Retina (tissue), 1 donor: ENCODE measurements around the gene MSH3.
A peak's percentile ranks its signal among the peaks of the same experiment; 100 is the strongest.

Source experiments
- DNase-seq: peaks from one replicate; pipeline ENCODE4 v3.0.0-alpha.2; 2016

The MSH3 gene

DNA sequence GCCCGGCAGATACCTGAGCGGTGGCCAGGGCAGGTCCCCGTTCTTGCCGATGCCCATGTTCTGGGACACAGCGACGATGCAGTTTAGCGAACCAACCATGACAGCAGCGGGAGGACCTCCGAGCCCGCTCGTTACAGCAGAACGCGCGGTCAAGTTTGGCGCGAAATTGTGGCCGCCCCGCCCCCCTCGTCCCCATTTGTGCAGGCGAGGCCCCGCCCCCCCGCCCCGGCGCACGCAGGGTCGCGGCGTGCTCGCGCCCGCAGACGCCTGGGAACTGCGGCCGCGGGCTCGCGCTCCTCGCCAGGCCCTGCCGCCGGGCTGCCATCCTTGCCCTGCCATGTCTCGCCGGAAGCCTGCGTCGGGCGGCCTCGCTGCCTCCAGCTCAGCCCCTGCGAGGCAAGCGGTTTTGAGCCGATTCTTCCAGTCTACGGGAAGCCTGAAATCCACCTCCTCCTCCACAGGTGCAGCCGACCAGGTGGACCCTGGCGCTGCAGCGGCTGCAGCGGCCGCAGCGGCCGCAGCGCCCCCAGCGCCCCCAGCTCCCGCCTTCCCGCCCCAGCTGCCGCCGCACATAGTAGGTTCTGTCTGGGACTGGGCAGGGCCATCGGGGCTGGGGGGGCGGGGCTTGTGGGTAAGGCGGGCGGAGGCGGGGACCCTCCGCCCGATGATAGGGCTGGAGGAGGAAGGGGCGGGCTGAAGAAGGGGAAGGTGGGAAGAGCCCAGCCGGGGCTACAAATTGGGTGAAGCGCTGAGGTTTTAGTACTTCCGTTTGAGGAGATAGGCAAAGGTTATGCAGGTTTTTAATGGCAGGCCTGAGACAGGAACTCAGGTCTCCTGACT lies at the start of gene MSH3, which contains the start of gene DHFR:
Gene MSH3 (plus strand): TSS at position 262 of the 840 bp plus-strand sequence. CDS start 76 bp downstream, at position 338.
Gene DHFR (minus strand): TSS at position 593 of the 840 bp plus-strand sequence. CDS start 494 bp downstream, at position 99.
- peak; percentile 88 for DNase-seq

DNA sequence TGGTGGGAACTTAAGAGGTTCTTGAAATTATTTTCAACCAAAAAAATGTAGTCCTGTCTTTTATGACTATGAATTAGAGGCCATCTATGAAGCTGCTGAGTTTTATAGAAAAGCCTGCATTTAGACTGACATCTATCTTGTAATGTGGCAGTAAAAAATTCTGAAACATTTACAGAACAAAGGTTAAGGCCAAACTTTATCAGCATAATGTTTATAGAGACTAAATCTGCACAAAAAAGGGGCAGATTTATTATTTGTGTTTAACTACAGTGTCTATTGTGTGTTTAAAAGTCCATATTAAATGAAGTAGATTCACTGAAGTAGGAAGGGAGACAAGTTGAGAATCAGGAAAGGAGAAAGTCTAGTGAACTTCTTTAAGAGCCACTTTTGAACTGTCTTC lies 47.1 kb upstream of the MSH3 start:
- no peak for DNase-seq

DNA sequence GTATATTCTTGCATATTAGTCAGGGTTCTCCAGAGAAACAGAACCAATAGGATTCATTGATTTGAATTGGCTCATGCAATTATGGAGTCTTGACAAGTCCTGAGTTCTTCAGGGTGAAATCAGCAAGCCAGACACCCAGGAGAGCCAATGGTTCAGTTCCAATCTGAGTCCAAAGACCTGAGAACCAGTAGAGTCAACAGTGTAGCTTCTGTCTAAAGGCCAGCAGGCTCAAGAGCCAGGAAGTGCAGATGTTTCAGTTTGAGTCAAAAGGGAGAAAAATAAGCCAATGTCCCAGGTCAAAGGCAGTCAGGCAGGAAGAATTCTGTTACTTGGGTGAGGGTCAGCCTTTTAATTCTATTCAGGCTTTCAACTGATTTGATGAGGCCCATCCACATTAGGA lies 46.6 kb upstream of the MSH3 start:
- DNase-seq: no peak

DNA sequence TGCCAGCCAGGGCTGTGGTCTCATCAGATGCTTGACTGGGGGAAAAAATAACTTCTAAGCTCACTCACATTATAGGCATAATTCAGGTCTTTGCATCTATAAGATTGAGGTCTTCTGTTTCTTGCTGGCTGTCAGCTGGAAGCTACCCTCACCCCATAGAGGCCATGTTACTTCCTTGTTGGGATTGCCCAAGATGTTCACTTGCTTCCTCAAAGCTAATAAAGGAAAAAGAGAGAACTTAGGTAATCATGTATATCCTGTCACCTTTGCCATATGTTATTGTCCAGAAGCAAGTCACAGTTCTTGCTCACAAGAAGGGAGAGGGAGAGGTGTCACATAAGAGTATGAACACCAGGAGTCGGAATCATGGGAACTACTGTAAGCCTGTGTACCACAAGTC lies 45.7 kb upstream of the MSH3 start:
- no peak for DNase-seq

DNA sequence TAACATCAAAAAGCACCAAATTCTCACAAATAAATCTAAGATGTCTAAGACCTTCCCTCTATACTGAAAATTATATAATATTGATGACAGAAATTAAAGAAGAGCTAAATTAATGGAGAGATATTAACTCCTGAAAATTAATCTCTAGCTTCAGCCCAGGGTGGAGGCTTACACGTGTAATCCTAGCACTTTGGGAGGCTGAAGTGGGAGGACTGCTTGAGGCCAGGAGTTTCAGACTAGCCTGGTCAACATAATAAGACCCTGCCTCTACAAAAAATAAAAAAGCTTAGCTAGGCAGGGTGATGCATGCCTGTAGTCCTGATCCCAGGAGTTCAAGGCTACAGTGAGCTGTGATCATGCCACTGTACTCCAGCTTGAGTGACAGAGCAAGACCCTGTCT lies 44.8 kb upstream of the MSH3 start:
- no peak for DNase-seq

DNA sequence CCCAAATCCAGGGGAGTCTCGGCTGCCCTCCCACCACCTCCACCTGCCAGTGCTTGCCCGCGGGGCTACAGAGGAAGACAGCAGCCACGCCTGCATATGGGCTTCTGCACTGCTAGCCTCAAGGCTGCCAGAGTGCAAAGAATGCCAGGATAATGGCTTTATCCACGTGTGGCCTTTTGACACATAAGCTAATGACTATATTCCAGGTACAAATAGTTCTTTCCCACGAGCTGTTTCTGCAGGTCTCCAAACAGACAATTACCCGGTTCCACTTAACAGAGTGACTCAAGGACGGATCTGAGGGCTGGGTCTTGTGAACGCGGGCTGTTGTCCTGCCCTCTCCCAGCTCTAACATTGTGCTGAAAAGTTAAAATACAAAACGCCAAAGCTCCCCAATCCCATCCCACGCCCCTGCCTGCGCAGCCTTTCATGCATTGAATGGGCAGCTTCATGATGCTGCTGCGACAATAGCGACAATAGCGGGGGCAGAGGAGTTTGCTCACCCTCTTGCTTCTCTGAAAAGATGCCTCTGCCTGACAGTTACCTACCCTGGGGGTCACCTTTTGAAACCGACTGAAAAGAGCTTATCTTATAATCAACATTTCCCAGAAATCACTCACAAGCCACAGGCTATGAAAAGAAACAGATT lies 39.1 kb upstream of the MSH3 start:
- DNase-seq: peak; percentile 17

DNA sequence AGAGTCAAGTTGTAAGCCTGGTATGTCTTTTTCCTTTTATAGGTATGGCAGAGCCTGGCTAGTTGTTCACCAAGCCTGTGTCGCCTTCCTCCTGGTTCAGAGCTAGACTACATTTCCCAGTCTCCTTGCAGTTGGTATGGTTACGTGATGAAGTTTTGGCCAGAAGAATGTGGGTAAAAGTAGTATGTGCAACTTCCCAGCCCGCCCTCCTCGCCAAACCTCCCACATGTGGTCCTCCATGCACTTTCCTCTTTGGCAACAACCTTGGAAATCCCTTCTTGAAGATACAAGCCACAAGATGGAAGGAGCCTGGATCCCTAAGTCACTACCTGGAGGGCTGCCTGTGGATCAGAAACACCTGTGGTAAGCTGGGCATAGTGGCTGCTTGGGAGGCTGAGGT lies 36.0 kb upstream of the MSH3 start:
- no peak for DNase-seq

DNA sequence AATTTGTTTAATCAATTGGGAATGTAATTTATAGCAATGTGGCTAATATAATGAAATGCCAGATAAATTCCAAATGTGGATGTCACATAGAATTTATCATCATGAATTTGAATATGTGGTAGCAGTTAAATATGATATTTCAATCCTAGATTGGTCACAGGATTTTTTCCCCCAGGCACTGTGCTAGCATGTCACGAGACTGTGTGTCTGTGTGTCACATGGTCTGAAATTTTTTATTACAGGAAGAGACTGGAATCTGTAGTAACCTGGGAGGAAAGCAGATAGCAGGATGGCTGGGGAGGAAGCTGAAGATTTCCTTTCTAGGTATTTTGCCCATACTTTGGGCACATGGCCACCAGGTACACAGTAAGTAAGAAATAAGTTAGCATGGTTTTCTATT lies 35.4 kb upstream of the MSH3 start:
- DNase-seq: no peak

DNA sequence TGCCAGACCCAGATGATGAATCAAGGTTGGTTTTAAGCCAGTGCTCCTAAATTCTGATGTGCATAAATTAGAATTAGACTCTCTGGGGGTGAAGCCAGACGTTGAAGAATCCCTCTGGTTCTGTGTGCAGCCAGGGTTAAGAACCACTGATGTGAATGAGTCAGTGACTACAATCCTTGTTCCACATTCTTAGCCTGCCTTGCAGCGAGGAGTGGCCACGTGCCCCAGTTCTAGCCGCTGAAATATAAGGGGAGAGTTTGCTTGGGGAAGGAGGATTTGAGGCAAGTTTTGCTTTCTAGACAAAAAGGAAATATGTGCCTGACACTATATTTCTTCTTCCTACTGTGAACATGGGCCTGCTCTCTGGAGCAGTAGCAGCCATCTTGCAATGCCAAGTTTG lies 34.2 kb upstream of the MSH3 start:
- DNase-seq: no peak

DNA sequence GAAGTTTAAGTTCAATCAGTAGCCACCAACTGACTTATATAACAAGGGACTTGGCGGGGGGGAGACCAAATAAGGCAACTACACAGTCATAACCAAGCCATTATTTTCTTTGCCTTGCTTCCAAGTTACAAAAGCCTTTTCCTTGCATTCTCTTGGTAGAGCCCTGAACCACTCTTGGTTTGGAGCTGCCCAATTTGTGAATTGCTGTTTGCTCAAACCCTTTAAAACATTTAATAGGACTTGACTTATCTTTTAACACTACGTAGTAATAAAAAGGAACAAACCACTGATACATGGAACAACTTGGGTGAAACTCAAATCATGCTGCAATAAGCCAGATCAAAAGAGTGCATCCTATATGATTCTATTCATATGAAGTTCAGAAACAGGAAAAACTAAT lies 31.7 kb upstream of the MSH3 start:
- DNase-seq: no peak

DNA sequence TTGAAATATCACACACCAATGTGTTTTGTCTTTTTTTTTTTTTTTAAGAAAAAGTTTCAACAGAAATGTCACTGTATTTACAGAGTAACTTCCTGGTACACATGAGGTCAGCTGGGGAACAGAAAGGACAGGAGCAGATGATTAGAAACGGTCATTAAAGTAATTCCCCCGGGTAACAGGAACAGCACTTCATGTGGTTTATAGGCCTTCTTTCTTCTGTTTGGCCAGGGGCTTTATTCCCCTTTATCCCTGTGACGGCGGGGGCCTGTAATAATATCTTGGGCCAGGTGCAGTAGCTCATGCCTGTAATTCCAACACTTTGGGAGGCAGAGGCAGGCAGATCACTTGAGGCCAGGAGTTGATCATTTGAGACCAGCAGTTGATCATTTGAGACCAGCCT lies 30.5 kb upstream of the MSH3 start:
- DNase-seq: no peak

DNA sequence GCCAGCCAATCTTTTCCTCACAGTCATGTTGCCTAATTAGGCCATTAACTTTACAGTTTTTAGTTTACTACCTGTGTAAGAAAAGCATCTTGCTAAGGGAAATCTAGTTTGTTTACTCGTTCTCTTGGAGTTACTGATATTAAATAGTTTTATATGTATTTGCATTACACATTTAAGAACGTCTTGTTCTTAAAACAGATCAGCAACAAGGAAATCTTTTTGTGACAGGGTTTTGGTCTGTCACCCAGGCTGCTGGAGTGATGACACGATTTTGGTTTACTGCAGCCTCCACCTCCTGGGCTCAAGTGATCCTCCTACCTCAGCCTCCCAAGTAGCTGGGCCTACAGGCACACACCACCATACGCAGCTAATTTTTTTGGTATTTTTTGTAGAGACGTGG lies 29.2 kb upstream of the MSH3 start:
- DNase-seq: no peak

DNA sequence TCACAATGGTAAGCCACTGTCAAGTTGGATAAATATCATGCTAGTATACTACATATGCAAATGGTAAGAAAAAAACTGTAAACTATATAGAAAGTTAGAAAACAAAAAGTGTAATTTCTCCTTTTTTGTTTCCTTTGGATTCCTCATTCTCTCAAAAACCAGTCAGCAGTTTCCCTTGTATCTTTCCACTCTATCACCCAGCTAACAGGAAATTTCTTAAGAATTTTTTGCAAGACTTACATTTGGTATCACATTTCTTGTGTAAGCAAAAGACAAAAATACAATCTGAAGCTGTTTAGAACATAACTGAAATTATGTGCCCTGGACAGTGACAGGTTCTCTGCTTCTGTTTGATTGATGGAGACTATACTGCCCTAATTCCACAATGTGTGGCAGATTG lies 25.2 kb upstream of the MSH3 start:
- no peak for DNase-seq

DNA sequence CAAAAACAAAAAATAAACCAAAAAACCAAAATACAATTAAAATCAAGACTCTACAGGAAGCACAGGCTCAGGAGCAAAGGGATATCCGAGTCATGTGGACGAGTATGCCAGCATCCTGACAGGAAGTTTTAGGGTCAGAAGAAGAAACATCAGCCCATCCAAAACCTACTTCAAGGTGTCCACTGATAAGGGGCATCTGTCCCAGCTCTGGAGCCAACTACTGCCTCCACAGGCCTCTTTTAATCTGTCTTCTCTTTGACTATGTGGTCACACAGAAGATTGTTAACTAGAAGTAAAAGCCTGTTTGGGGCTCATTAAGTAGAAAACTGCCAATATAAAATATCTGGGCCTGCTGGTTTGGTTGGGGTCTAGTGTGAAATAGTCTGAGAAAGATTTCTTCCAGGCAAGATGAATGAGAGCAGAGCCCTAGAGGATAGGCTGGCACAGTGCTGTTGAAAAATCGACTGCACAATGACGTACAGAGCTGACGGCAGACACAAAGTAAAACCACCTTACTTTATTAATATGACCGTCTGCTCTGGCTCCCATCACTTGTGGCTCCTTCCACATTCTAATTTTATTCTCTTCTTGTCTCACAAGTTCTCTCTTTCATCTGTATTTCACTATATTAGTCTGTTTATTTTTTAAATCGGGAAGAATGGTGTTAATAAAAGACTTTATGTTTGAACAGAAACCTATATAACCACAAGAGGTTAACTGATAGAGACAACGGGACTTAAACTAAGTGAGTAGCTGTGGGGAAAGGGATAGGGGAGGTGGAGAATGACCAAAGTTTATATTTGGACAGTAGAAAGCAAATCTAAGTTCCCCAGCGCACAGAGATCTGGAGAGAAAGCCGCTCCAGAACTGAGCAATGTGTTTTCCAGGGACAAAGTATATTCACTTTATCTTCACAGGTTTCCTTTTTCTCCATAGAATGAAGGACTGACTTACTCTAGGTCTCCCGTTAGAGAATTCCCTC lies 22.9 kb upstream of the MSH3 start:
- no peak for DNase-seq

DNA sequence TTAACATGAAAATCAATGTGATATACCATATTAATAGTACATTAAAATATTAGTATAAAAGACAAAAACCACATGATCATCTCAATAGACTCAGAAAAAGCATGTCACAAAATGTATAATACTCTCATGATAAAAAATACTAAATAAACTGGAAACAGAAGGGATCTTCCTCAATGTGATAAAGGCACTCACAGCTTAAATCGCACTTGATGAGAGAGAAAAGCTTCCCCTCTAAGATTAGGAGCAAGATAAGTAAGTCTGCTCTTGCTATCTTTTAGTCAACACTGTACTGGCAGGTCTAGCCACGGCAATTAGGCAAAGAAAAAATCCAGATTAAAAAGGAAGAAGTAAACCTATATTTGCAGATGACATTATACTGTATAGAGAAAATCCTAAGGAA lies 21.8 kb upstream of the MSH3 start:
- no peak for DNase-seq

DNA sequence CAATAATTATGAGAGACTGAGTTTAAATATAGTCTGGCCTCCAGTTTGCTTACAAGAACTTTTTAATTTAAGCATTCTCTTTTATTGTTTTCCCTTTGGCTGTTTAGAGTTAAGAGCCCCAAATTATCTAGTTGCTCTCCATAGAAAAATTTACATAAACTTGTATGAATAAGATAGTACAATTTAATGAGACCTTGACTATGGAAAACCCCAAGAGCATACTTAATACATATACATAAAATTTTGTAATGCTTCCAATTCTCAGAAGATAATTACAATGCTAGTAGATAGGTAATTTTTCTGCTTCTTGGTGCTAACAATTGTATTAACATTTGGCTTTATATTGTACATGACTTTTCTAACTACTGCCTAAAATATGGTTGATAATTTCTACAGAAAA lies 20.3 kb upstream of the MSH3 start:
- DNase-seq: no peak

DNA sequence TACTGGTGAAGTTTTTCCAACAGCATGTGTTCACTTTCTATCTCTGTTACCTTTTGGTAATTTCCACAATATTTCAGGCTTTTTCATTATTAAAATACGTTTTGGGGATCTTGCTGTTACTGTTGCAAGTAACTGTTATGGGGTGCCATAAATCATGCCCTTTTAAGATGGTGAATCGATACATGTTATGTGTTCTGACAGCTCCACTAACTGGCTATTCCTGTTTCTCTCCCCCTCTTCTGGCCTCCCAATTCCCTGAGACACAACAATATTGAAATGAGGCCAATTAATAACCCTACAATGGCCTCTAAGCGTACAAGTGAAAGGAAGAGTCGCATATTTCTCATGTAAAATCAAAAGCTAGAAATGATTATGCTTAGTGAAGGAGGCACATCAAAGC lies 13.1 kb upstream of the MSH3 start:
- no peak for DNase-seq

DNA sequence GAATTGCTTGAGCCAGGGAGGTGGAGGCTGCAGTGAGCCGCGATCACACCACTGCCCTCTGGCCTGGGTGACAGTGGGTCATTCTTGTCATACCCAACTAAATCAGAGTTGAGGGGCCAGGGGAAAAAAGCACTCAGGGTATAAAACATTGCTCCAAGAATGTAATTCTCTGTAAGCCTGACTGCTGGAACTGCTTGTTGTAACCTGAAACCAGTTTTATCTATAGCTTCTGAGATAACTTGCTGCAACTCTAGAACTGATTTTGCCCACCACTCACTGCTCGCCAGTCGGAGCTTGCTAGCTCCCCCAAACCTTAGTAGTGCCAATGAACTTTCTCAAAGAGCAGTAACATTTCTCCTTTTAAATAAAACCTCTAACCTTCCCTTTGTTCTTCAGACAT lies 9.6 kb upstream of the MSH3 start:
- DNase-seq: no peak

DNA sequence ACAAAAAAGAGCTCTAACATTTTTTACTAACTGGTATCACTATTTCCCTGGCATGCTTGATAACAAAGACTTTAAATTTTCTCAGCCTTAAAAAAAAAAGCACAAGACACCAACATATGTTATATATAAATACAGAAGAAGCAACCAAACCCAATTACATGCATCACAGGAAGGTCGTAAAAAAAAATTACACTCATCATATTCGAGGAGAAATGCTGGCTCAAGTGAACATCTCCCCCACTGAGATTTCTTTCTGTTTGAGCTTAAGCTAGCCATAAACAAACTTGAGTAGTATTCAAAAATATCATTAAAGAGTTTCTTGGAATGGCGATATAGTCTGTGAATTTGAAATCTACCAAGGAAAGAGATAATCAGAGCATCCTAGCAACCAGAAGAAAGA lies 7.5 kb upstream of the MSH3 start:
- no peak for DNase-seq

DNA sequence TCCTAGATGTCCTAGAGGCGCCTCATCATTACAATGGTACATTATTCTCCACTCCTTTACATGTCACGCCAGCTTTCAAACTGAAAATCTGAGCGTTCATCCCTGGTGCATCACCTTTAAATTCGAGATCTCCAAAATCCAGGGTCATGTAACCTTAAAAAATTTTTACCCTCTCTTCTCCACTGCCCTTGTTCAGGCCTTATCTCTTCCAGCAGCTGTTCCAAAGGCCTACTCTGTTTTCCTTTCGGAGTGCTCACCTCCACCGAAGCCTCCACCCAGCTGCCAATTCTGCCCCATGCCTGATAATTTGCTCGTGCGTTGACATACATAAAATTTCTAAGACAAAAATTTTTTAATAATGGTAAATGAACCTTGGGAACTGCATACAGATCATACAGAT lies 950 bp upstream of the MSH3 start:
- DNase-seq: no peak

DNA sequence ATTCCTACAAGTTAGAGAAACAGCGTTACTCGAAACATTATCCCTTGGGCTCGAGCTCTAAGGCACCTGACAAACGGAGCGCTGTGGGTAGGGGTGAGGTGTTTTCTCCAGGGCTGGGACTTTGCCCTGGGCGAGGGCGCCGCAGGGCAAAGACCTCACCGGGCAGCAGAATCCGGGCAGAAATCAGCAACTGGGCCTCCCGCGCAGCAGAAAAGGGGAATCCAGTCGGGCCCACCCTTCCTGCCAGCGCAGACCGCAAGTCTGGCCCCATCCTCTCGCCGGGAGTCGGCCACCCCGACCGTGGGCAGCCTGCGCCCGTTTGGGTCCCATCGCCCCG lies 430 bp upstream of the MSH3 start:
- peak; percentile 70 for DNase-seq

DNA sequence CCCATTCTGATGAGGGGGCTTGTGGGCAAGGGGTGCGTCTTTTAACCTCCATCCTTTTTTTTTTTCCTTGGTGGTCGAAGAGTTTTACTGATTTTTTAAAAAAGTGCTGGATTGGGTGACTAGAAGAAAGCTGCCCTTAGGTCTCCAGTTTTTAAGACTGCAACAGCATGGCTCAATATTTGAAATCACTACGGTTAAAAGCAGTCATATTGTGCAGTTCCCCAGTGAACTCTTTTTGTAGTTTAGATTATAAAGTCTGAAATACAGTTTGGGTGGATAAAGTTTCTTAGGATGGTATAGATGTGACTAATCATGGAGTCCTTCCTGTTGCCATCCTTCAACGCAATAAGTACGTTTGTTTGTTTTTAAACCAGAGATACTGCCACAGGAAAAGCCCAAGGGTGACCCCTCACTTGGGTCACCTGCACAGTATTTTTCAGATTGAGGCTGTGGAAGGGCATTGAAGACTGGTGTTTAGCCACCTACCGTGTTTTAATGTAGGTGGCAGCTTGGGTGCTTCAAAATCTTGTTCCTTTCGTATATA lies 851 bp downstream of the MSH3 start:
- no peak for DNase-seq

DNA sequence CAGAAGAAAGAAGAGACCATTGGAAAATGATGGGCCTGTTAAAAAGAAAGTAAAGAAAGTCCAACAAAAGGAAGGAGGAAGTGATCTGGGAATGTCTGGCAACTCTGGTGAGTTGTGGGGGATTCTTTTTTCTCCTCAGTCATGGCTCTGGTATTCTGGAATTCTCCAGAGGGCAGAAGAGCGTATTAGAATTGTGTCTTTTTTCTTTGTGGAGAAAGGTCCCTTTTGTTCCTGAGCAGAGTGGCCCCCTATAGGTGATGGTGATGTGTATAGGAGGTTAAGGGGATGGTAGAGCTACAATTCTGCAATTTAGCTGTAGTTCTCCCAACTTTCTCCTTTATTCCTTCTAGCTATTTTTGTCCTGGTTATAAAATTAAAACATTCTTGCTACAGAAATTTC lies 2.0 kb downstream of the MSH3 start:
- DNase-seq: no peak
